ENCODE data around the gene NDRG4. TPM values are rescaled to one million over a fixed set of nuclear protein-coding genes. Genes with fewer than 3 reads are reported as not detected.

The NDRG4 gene
- total RNA-seq, 1 experiment from 2014 or later: not detected

GRCh38 chr16:58515871-58516767 lies 16.2 kb downstream of the NDRG4 start:
- Mint-ChIP-seq H3K27ac (ENCODE audit: low read depth, unreplicated experiment) (peak overlapping the region; percentile 92), H3K36me3 (ENCODE audit: insufficient read depth, unreplicated experiment) (peaks cover 60% of the 10 kb centered on the region), H3K4me1 (ENCODE audit: insufficient read depth, unreplicated experiment) (peaks cover 6% of the 10 kb centered on the region), H3K9me3 (ENCODE audit: unreplicated experiment) (no peaks in the 10 kb centered on the region), H3K27me3 (ENCODE audit: insufficient read depth, unreplicated experiment) (no peaks in the 10 kb centered on the region), H3K4me3 (ENCODE audit: unreplicated experiment) (peak overlapping the region; percentile 93)
- intact Hi-C loops (cut with micrococcal nuclease): no loop called here
- DNase-seq (ENCODE audit: unreplicated experiment): peak; percentile 51
- no peak for TF ChIP-seq CTCF (IDR thresholded peaks at IDR 0.05; ENCODE audit: unreplicated experiment)
- CTCF ChIA-PET: interaction anchor here (0.5 to 4.5 kb wide), 6 partner anchors 64 to 768 kb away, joined by 3 to 21 read pairs (median 3); no protein-coding TSS in a partner anchor
- BruUV-seq (replicated peaks): no TSS peak
- POLR2A ChIA-PET: interaction anchor here (0.7 to 1.9 kb wide), 7 partner anchors 31 to 272 kb away, joined by 3 to 5 read pairs (median 4); partner anchors contain the start of gene CNOT1

- H3K27me3 Mint-ChIP-seq (ENCODE audit: insufficient read depth, unreplicated experiment): no peaks in the 10 kb centered on the region
- BruUV-seq (replicated peaks): no TSS peak
- intact Hi-C loops (cut with micrococcal nuclease): no loop called here
- H3K4me1 Mint-ChIP-seq (ENCODE audit: insufficient read depth, unreplicated experiment): peaks cover 6% of the 10 kb centered on the region
- peak overlapping the region; percentile 93 for H3K4me3 Mint-ChIP-seq (ENCODE audit: unreplicated experiment)
- TF ChIP-seq CTCF (IDR thresholded peaks at IDR 0.05; ENCODE audit: unreplicated experiment): no peak
- no peak for DNase-seq (ENCODE audit: unreplicated experiment)
- CTCF ChIA-PET: interaction anchor here (0.6 to 4.5 kb wide), 2 partner anchors 144 to 179 kb away, joined by 4 to 21 read pairs; no protein-coding TSS in a partner anchor
- H3K9me3 Mint-ChIP-seq (ENCODE audit: unreplicated experiment): no peaks in the 10 kb centered on the region
- no peak overlapping the region for H3K27ac Mint-ChIP-seq (ENCODE audit: low read depth, unreplicated experiment)
- POLR2A ChIA-PET: interaction anchor here (0.7 to 1.9 kb wide), 4 partner anchors 29 to 356 kb away, joined by 3 to 5 read pairs (median 3); partner anchors contain the start of gene CNOT1
- peaks cover 66% of the 10 kb centered on the region for H3K36me3 Mint-ChIP-seq (ENCODE audit: insufficient read depth, unreplicated experiment)
These were observed 16.8 kb downstream of the NDRG4 start for GRCh38 chr16:58516768-58517107.

- Mint-ChIP-seq H3K27me3 (ENCODE audit: insufficient read depth, unreplicated experiment) (no peaks in the 10 kb centered on the region), H3K4me3 (ENCODE audit: unreplicated experiment) (no peak overlapping the region), H3K36me3 (ENCODE audit: insufficient read depth, unreplicated experiment) (peaks cover 82% of the 10 kb centered on the region), H3K4me1 (ENCODE audit: insufficient read depth, unreplicated experiment) (peaks cover 6% of the 10 kb centered on the region), H3K27ac (ENCODE audit: low read depth, unreplicated experiment) (peak overlapping the region; percentile 63), H3K9me3 (ENCODE audit: unreplicated experiment) (no peaks in the 10 kb centered on the region)
- TSS peak; percentile 18 for BruUV-seq (replicated peaks)
- ChIA-PET POLR2A (interaction anchor here (0.6 to 1.9 kb wide), 5 partner anchors 10 to 210 kb away, joined by 3 to 7 read pairs (median 4); no protein-coding TSS in a partner anchor), CTCF (interaction anchor here (0.5 to 4.5 kb wide), 7 partner anchors 23 to 746 kb away, joined by 3 to 21 read pairs (median 4); no protein-coding TSS in a partner anchor)
- DNase-seq (ENCODE audit: unreplicated experiment): no peak
- intact Hi-C loops (cut with micrococcal nuclease): no loop called here
- no peak for TF ChIP-seq CTCF (IDR thresholded peaks at IDR 0.05; ENCODE audit: unreplicated experiment)
These were observed 18.4 kb downstream of the NDRG4 start for GRCh38 chr16:58518083-58518979.

Data from MCF 10A (cell line).